Measurements from ENCODE around the gene RERG. TPM values are rescaled to one million over a fixed set of nuclear protein-coding genes. Genes with fewer than 3 reads are reported as not detected.
"Not testable (repeated sequence)": the region's sequence is repeated elsewhere in the genome, so short reads cannot be mapped to it uniquely, and the experiment has no call there.

RERG gene
- total RNA-seq, 2 donors from 2014 or later, result 12.7 to 13.3 TPM

DNA sequence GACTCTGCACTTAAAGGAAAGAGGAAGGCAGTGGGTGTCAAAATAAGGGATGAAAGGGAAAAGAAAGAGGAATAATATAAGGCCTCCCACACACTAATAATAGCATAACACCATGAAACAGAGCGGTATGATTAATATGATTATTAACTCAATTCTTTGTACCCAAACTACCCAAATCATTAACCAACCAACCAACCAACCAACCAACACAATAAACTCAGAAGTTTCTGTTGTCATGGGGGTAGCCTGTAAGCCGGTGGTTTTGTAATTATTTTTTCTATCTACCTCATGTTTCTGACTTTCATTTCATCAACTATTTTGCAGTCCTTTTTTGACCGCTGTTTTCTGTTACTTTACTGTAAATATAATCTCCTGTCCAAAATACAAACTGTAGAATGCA lies 105.8 kb downstream of the RERG start:
- Histone ChIP-seq H3K27ac (no peak overlapping the region), H3K4me3 (no peak overlapping the region), H3K9me3 (no peaks in the 10 kb centered on the region), H3K4me1 (replicated peaks) (no peaks in the 10 kb centered on the region), H3K36me3 (no peaks in the 10 kb centered on the region), H3K27me3 (replicated peaks; ENCODE audit: insufficient read depth) (no peaks in the 10 kb centered on the region)
- no peak for DNase-seq (ENCODE audit: low spot score)
- WGBS, result 94% methylated on average over 3 of the region's 3 CpGs
- intact Hi-C loops (cut with DNase I), result no loop called here
- TF ChIP-seq POLR2A (IDR thresholded peaks at IDR 0.05) (no peak), POLR2AphosphoS5 (IDR thresholded peaks at IDR 0.05) (no peak), CTCF (IDR thresholded peaks at IDR 0.05) (no peak)

GRCh38 chr12:15114501-15114900 lies 106.7 kb downstream of the RERG start:
- no peaks in the 10 kb centered on the region for H3K9me3 ChIP-seq
- intact Hi-C loops (cut with DNase I), result no loop called here
- 92% methylated on average over 4 of the region's 4 CpGs for WGBS
- H3K4me1 ChIP-seq (replicated peaks), result no peaks in the 10 kb centered on the region
- no peaks in the 10 kb centered on the region for H3K27me3 ChIP-seq (replicated peaks; ENCODE audit: insufficient read depth)
- no peak overlapping the region for H3K4me3 ChIP-seq
- DNase-seq (ENCODE audit: low spot score), result no peak
- TF ChIP-seq POLR2A (IDR thresholded peaks at IDR 0.05) (no peak), POLR2AphosphoS5 (IDR thresholded peaks at IDR 0.05) (no peak), CTCF (IDR thresholded peaks at IDR 0.05) (no peak)
- H3K27ac ChIP-seq, result no peak overlapping the region
- H3K36me3 ChIP-seq, result no peaks in the 10 kb centered on the region

GRCh38 chr12:15092826-15093225 lies 128.4 kb downstream of the RERG start:
- H3K4me3 ChIP-seq, result no peak overlapping the region

GRCh38 chr12:15090441-15090840 lies 130.8 kb downstream of the RERG start:
- H3K9me3 ChIP-seq, result no peaks in the 10 kb centered on the region
- H3K36me3 ChIP-seq, result no peaks in the 10 kb centered on the region
- no peak overlapping the region for H3K4me3 ChIP-seq
- TF ChIP-seq POLR2AphosphoS5 (IDR thresholded peaks at IDR 0.05) (no peak), CTCF (IDR thresholded peaks at IDR 0.05) (no peak), POLR2A (IDR thresholded peaks at IDR 0.05) (no peak)
- intact Hi-C loops (cut with DNase I), result no loop called here
- no peak for DNase-seq (ENCODE audit: low spot score)
- 51% methylated on average over 2 of the region's 2 CpGs for WGBS
- no peak overlapping the region for H3K27ac ChIP-seq
- H3K4me1 ChIP-seq (replicated peaks), result no peaks in the 10 kb centered on the region
- no peaks in the 10 kb centered on the region for H3K27me3 ChIP-seq (replicated peaks; ENCODE audit: insufficient read depth)

More at GRCh38 chr12:15092826-15093225, 128.4 kb downstream of the RERG start:
- Histone ChIP-seq H3K9me3 (no peaks in the 10 kb centered on the region), H3K4me1 (replicated peaks) (no peaks in the 10 kb centered on the region), H3K27ac (no peak overlapping the region), H3K36me3 (no peaks in the 10 kb centered on the region), H3K27me3 (replicated peaks; ENCODE audit: insufficient read depth) (no peaks in the 10 kb centered on the region)
- intact Hi-C loops (cut with DNase I), result no loop called here
- no peak for TF ChIP-seq CTCF (IDR thresholded peaks at IDR 0.05)
- TF ChIP-seq POLR2AphosphoS5 (IDR thresholded peaks at IDR 0.05), result no peak
- TF ChIP-seq POLR2A (IDR thresholded peaks at IDR 0.05), result no peak
- WGBS, result 18% methylated on average over 1 of the region's 1 CpG
- DNase-seq (ENCODE audit: low spot score), result no peak

DNA sequence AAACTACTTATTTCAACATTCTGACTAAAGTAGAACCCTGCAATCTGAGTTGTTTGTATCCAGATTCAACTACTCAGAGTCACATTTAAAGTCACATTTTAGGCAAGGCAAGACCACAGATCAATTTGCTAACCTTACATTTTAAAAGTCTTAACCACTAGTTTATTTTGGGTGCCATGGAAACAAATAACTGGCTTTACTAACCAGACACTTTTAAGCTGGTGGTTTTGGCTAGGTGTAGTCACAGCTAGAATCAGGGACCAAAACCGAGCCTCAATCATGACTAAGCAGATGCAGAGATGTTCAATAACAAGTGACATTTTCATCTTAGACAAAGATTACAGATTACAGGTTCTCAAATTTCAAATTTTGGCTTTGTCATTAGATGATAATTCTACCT lies 133.1 kb downstream of the RERG start:
- no peak for TF ChIP-seq POLR2A (IDR thresholded peaks at IDR 0.05)
- TF ChIP-seq POLR2AphosphoS5 (IDR thresholded peaks at IDR 0.05), result no peak
- TF ChIP-seq CTCF (IDR thresholded peaks at IDR 0.05), result no peak
- intact Hi-C loops (cut with DNase I), result no loop called here
- no peaks in the 10 kb centered on the region for H3K9me3 ChIP-seq
- 67% methylated on average over 1 of the region's 1 CpG for WGBS
- H3K27ac ChIP-seq, result no peak overlapping the region
- no peak for DNase-seq (ENCODE audit: low spot score)
- no peak overlapping the region for H3K4me3 ChIP-seq
- no peaks in the 10 kb centered on the region for H3K36me3 ChIP-seq
- H3K27me3 ChIP-seq (replicated peaks; ENCODE audit: insufficient read depth), result no peaks in the 10 kb centered on the region
- no peaks in the 10 kb centered on the region for H3K4me1 ChIP-seq (replicated peaks)

- WGBS, result 85% methylated on average over 2 of the region's 2 CpGs
- H3K4me1 ChIP-seq (replicated peaks); H3K4me3 ChIP-seq; H3K27ac ChIP-seq; DNase-seq (ENCODE audit: low spot score); H3K9me3 ChIP-seq; intact Hi-C loops (cut with DNase I); H3K36me3 ChIP-seq; H3K27me3 ChIP-seq (replicated peaks; ENCODE audit: insufficient read depth): not testable (repeated sequence)
Observed at GRCh38 chr12:15077751-15078150, 143.5 kb downstream of the RERG start.

All from prostate gland (tissue), 2 donors.